Glutamatergic neuron (in vitro differentiated cells): ENCODE measurements around the gene RNPS1. TPM values are rescaled to one million over a fixed set of nuclear protein-coding genes. Genes with fewer than 3 reads are reported as not detected.
"Not testable (repeated sequence)": the region's sequence is repeated elsewhere in the genome, so short reads cannot be mapped to it uniquely, and the experiment has no call there.

Source experiments
- DNase-seq: peaks from one replicate; pipeline ENCODE4 v3.0.0; 2022
- H3K27ac Mint-ChIP-seq: one replicate; pipeline ENCODE4 v1.8.0; 2020; ENCODE audit warnings: mild to moderate bottlenecking, mixed read lengths, inconsistent platforms; ENCODE audit not compliant: unreplicated experiment
- H3K27me3 Mint-ChIP-seq: one replicate; pipeline ENCODE4 v1.8.0; 2020; ENCODE audit warnings: mild to moderate bottlenecking, moderate library complexity, mixed read lengths, inconsistent platforms; ENCODE audit not compliant: unreplicated experiment
- H3K36me3 Mint-ChIP-seq: one replicate; pipeline ENCODE4 v1.8.0; 2020; ENCODE audit warnings: mild to moderate bottlenecking, mixed read lengths, inconsistent platforms; ENCODE audit not compliant: unreplicated experiment
- H3K4me1 Mint-ChIP-seq: one replicate; pipeline ENCODE4 v1.8.0; 2020; ENCODE audit warnings: mild to moderate bottlenecking, low read depth, mixed read lengths, inconsistent platforms; ENCODE audit not compliant: unreplicated experiment
- H3K4me3 Mint-ChIP-seq: one replicate; pipeline ENCODE4 v1.8.0; 2020; ENCODE audit warnings: mild to moderate bottlenecking, mixed read lengths, inconsistent platforms; ENCODE audit not compliant: unreplicated experiment
- H3K9me3 Mint-ChIP-seq: one replicate; pipeline ENCODE4 v1.8.0; 2020; ENCODE audit warnings: mild to moderate bottlenecking, moderate library complexity, mixed read lengths, inconsistent platforms; ENCODE audit not compliant: unreplicated experiment
- total RNA-seq: library from RNA; stranded (reverse); fragmentation: NEBNext Ultra II Directional; extraction: Animal tissue kit (Norgen Biotek cat#: 25700); gene quantifications from one replicate; pipeline ENCODE4 v1.2.1, GENCODE V29; 2021; ENCODE audit not compliant: unreplicated experiment
- TF ChIP-seq, protein P1 (sequence below): fragments of 200-600 bp; sonication (generic); IDR thresholded peaks from one replicate; pipeline ENCODE4 v1.5.0; 2021; ENCODE audit not compliant: partially characterized antibody, unreplicated experiment

RNPS1 gene
- total RNA-seq, 1 donor from 2014 or later = 220 TPM

DNA sequence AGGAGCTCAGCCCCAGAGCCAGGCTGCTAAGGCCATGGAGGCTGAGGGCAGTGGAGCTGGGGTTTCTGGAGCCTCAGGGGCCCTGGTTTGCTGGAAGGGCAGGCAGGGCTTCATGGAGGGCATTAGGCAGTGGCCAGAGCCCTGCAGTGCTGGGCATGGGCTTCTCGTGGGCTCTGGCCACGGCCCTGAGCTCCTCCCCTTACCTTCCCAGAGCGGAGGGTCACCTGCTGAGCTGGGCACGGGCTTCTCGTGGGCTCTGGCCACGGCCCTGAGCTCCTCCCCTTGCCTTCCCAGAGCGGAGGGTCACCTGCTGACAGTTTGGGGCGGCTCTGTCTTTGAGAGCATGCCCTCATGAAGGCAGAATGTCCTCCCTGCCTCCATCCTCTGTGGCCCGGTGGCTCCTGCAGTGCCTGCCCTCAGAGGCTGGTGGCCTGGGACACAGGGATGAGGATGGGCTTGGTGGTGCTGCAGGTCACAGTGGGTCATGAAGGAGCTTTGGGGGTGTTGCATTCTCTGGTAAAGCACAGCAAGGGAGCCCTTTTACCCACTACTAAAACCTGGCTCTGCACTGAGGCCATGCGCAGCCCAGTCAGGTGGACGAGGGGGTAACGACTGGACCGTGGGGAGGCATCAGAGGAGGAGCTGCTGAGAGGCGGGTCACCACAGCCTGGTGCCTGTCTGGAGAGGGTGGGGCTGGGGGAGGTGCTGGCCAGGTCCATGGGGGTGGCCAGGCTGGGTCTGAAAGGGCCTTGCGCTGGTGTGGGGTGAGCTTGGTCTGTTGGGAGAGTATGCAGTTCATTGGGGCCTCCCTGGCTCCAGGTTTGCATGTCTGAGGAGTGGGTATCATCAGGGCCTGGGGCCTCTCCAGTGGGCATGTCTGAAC is 2.9 kb upstream of the RNPS1 start:
- Mint-ChIP-seq H3K36me3 (no peaks in the 10 kb centered on the region), H3K27me3 (peaks cover 6% of the 10 kb centered on the region), H3K4me1 (peaks cover 15% of the 10 kb centered on the region), H3K4me3 (no peak overlapping the region), H3K27ac (no peak overlapping the region), H3K9me3 (peaks cover 9% of the 10 kb centered on the region)
- no peak for DNase-seq
- TF ChIP-seq, protein P1, sequence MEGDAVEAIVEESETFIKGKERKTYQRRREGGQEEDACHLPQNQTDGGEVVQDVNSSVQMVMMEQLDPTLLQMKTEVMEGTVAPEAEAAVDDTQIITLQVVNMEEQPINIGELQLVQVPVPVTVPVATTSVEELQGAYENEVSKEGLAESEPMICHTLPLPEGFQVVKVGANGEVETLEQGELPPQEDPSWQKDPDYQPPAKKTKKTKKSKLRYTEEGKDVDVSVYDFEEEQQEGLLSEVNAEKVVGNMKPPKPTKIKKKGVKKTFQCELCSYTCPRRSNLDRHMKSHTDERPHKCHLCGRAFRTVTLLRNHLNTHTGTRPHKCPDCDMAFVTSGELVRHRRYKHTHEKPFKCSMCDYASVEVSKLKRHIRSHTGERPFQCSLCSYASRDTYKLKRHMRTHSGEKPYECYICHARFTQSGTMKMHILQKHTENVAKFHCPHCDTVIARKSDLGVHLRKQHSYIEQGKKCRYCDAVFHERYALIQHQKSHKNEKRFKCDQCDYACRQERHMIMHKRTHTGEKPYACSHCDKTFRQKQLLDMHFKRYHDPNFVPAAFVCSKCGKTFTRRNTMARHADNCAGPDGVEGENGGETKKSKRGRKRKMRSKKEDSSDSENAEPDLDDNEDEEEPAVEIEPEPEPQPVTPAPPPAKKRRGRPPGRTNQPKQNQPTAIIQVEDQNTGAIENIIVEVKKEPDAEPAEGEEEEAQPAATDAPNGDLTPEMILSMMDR = no peak

DNA sequence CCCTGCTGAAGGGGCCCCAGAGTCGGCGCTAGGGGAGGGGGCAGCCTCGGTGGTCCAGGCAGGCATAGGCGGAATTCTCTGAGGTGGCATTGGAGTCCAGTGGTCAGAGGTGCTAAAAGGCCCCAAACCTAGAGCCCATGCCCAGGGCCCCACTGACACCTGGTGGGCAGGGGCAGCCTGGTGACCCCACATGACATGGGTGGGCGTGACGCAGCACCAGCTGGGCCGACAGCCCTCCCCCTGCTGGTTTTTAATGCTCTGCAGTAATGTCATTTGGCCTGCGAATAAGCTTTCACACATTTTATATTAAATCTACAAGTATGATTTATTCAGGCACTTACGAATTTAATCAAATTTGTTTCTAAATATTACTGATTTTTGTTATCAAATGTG is 2.1 kb upstream of the RNPS1 start:
- Mint-ChIP-seq H3K36me3 (no peaks in the 10 kb centered on the region), H3K27ac (no peak overlapping the region), H3K4me3 (no peak overlapping the region), H3K9me3 (peaks cover 9% of the 10 kb centered on the region), H3K4me1 (peaks cover 17% of the 10 kb centered on the region), H3K27me3 (peaks cover 6% of the 10 kb centered on the region)
- no peak for DNase-seq
- TF ChIP-seq, protein P1 = no peak

DNA sequence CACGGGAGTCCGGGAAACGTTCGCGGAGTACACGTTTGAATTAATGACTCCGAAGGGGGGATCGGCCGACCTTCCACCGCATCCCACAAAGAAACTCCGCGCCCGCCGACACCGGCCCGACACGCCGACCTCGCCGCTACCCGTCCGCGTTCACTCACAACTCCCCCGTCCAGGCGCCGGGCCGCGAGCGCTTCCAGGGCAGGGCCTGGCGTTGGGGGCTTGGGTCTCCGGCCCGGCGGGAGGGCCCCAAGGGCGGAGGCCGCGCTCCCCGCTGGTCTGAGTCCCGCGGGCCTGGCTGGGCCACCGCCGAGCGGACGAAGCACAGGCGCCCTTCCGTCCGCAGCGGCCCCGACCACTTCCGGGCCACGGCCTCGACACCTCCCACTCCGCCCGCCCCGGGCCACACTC is 417 bp downstream of the RNPS1 start:
- not testable (repeated sequence) for H3K36me3 Mint-ChIP-seq, H3K27me3 Mint-ChIP-seq

DNA sequence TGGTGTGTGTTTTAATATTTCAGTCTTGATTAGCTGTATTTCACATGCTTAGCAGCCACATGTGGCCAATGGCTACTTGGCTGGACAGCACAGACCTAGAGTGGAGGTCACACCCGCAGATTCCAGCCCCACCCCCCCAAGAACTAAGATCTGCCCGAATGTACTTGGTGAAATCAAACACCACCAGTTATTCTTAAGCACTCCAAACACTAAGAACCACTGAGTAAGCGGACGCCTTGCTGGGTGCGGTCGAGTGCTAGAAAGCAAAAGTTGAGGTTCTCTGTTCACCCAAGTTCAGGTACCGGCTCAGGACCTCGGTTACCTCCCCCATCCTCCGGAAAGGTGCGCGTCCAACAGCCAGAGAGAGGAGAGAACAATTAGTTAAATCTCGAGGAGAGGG is 1.0 kb downstream of the RNPS1 start:
- Mint-ChIP-seq H3K4me3 (peak overlapping the region; percentile 86), H3K27ac (peak overlapping the region; percentile 76), H3K9me3 (peaks cover 11% of the 10 kb centered on the region), H3K4me1 (peaks cover 17% of the 10 kb centered on the region)
- DNase-seq, H3K36me3 Mint-ChIP-seq, H3K27me3 Mint-ChIP-seq: not testable (repeated sequence)

More for the DNA sequence above, 417 bp downstream of the RNPS1 start:
- peak overlapping the region; percentile 78 for H3K27ac Mint-ChIP-seq
- H3K4me1 Mint-ChIP-seq = peaks cover 17% of the 10 kb centered on the region
- H3K4me3 Mint-ChIP-seq = peak overlapping the region; percentile 90
- not testable (repeated sequence) for DNase-seq
- peaks cover 11% of the 10 kb centered on the region for H3K9me3 Mint-ChIP-seq

DNA sequence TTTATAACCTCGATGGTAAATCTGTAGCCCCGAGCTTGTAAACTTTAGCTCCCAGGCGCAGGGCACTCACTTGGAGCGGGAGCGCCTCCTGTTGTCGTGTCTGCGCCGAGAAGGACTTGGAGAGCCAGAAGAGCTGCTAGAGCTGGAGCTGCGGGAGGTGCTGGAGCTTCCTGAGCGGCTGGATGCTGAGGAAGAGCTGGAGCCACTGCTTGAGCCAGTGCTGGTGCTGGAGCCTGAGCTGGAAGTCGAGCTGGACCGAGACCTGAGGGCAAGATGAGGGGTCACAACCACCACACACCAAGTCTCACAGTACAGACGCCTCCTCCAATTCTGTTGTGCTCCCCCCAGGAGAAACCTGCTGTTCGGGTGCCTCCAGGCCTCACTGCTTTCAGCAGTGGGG is 4.9 kb downstream of the RNPS1 start:
- not testable (repeated sequence) for DNase-seq, H3K27me3 Mint-ChIP-seq, H3K9me3 Mint-ChIP-seq, H3K27ac Mint-ChIP-seq, H3K4me3 Mint-ChIP-seq, H3K36me3 Mint-ChIP-seq
- H3K4me1 Mint-ChIP-seq = peaks cover 13% of the 10 kb centered on the region

DNA sequence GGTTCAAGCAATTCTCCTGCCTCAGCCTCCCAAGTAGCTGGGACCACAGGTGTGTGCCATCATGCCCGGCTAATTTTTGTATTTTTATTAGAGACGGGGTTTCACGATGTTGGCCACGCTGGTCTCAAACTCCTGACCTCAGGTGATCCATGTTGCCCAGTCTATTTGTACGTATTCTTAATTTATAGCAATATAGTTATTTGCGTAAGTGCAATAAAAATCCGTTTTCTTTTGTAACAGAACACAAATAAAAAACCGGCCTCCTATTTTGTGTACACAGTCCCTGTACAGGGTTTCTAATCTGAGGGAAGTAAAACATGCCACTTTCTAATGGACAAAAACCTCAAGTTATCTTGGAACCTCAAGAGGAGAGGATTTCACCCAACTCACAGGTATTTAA is 7.7 kb downstream of the RNPS1 start:
- peaks cover 2% of the 10 kb centered on the region for H3K9me3 Mint-ChIP-seq
- DNase-seq = no peak
- no peak overlapping the region for H3K4me3 Mint-ChIP-seq
- TF ChIP-seq, protein P1 = no peak
- peaks cover 4% of the 10 kb centered on the region for H3K27me3 Mint-ChIP-seq
- no peaks in the 10 kb centered on the region for H3K4me1 Mint-ChIP-seq
- no peak overlapping the region for H3K27ac Mint-ChIP-seq
- peaks cover 5% of the 10 kb centered on the region for H3K36me3 Mint-ChIP-seq

DNA sequence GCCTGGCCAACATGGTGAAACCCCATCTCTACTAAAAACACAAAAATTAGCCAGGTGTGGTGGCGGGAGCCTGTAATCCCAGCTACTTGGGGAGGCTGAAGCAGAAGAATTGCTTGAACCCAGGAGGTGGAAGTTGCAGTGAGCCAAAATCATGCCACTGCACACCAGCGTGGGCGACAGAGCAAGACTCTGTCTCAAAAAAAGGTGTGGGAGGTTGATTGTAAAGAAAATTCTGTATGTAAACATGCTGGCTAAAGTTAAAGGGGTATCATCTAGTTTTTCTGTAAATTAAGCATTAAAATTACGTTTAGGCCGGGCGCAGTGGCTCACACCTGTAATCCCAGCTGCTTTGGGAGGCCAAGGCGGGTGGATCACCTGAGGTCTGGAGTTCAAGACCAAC is 9.4 kb downstream of the RNPS1 start:
- DNase-seq, H3K27ac Mint-ChIP-seq, H3K9me3 Mint-ChIP-seq, H3K36me3 Mint-ChIP-seq, H3K27me3 Mint-ChIP-seq, H3K4me1 Mint-ChIP-seq, H3K4me3 Mint-ChIP-seq: not testable (repeated sequence)
